ENCODE data around the gene SELENON.

Gene SELENON

DNA sequence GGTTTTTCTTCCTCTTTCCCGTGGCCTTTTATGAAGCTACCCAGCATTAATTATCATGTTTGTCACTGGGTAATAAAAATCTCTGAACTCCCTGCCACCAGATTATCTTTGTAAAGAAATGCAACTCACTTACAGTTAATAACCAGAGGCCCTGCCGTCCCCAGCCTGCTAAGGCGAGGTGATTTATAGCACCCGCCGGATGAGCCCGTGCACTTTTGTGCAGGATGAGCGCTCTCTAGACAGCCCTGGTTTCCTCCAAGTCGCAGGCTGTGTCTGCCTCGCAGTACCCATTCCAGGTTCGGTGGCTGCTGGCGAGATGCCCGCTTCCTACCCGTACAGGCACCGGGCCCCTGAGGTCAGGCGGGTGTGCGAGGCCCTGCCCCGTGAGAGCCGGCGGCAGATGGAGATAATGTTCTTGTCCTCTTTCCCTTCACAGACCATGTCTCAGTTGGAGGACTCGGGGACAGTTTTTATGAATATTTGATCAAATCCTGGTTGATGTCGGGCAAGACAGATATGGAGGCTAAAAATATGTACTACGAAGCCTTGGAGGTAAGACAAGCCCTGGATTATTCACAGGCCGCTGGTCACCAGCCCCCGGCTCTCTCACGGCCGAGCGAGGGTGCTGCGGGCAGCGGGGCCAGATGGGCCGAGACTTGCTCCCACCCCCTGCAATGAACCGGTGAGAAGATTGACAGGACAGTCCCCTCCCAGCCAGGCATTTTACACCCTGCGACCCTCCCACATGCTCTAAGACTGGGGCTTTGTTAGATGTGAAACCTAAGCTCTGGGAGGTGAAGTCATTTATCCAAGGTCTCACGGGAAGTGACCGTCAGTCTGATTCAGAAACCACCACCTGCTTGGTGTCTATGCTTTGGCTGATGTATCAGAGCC is 28.5 kb upstream of the SELENON start:
- no peak for DNase-seq

DNA sequence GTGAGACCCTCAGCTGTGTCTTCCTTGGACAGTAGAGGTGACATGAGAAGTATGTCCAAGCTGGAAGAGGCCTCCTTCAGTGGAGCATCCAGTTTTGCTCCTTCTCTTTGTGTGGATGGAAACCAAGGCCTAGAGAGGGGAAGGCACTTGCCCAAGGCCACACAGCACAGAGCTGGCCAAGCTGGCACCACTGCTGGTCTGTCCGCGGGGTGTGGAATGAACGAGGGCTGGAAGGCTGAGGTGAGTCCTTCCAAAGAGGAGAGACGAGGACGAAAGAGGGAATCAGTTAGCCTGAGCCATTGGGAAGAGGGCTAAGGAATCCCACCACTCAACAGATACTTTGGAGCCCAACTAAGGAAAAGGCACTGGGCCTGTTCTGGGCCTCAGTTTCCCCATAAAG is 27.8 kb upstream of the SELENON start:
- no peak for DNase-seq

DNA sequence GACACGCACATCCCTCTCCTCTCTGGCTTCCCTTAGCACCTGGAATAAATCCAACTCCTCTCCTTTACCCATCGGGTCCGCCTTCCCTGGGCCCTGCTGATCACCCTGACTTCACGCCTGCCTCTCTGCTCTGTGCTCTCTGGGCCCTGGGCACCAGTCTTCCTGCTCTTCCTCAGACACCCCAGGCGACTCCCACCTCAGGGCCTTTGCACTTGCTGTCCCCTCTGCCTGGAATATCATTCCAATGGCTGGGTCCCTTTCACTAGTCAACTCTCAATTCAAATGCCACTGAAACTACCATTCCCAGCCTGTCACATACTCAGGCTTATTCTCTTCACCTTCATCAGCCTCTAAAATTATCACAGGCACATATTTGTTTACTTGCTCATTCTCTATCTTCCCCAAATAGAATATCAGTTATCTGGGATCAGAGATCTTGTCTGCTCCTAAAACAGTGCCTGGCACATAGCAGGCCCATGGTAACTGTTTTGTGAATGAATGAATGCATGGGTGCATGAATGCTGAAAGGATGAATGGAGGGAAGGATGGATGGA is 27.2 kb upstream of the SELENON start:
- no peak for DNase-seq

DNA sequence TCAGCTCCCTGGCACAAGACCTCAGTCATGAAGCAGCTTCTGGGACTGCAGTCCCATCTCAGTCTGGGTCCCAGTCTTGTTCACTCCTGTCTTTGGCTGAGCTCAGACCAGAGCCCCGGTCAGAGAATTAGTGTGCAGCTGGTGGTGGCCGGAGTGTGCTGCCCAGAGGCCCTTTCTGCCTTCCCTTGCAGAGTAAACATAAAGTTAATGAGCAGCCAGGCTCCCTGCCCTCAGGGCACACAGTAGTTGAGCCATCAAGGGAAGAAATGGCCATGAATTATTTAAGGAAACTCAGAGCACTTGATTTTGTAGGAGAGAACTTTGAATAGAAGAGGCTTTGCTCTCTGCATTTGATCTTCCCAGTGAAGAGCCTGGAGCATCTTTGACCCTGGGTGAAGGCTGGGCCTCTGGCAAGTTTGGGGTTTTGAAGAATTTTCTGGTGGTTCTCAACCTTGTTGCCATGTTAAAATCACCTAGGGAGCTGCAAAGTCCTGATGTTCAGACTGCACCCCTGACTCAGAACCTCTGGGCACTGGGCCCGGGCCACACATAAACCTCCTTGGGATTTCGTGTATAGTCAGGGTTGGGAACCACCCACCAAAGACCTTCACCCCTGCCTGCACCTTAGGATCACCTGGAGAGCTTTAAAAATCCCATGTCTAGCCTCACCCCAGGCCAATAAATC is 26.4 kb upstream of the SELENON start:
- no peak for DNase-seq

DNA sequence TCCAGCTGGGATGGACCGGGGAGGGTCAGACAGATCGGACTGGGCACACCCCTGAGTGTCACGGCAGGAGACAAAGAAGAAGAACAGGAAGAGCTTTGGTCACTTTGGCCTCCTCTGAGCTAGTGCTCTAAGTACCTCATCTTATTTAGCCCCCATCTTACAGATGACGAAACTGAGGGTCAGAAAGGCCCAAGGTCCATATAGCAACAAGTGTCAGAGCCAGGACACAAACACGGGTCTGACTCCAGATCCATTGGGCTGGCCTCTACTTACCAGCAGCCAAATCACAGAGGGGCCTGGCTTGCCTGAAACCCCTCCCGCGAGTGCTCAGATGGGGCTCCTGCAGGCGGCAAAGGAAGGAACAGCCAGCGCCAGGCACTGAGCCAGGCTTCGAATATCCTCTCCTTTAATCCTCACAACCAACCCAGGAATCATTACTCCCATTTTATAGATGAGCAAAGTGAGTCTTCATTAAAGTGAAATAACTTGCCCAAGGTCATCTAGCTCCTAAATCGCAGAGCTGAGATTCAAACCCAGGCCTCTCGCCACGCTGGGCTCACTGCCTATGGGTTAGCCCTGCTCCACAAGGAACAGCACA is 25.7 kb upstream of the SELENON start:
- no peak for DNase-seq

DNA sequence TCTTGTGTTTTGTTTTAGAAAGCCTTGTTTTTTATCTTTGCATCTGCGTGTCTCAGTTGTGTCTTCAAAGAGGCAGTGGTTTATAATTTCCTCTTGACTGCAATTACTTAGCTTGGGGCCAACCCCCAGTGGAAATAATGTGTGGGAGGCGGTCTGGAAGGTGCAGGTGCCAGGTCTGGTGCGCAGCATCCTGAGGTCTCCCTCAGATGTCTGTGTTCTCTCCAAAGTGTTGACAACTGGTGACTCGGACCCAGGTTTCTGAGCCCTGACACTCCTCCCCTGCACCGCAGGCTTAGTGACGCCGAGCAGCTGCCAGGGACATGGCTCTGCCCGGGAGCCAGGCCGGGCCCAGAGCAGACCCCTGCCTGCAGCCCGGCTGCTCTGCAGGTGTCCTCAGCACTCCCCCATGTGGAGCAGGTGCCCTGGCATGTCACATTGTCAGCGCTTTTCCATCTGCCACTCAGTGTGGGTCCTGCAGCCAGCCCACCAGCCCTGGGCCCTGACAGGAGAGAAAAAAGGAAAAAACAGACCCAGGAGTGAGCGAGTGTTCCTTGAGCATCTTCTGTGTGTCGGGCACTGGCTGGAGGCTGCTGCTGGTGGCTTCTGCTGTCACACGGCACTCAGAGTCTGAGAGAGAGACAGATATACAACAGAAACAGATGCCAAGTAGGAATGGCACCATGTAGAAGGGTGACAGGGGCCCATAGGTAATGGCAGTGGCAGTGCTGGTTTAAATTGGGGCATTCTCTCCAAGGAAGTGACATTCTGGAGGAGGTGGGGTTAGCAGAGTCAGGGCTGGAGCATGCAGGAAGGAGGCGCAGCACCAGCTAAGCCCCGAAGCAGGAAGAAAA is 24.8 kb upstream of the SELENON start:
- DNase-seq = peak; percentile 71

DNA sequence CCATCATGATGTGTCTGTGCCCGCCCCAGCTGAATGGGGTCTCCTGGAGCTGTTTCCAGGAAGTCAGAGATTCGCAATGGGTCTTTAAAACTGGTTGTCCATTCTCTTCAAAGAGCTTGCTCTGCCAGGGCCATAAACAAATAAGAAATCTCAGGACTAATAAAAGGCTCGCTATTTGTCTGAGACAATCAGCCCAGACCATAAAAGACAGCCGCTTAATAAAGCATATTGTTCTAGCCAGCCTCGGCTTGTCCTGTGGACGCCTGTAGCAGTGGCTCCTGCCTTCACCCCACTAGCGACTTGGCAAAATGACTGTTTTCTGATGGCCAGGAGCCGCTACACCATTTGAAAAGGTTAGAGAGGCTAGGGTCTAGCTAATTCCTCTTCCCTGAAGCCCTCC is 20.6 kb upstream of the SELENON start:
- no peak for DNase-seq

DNA sequence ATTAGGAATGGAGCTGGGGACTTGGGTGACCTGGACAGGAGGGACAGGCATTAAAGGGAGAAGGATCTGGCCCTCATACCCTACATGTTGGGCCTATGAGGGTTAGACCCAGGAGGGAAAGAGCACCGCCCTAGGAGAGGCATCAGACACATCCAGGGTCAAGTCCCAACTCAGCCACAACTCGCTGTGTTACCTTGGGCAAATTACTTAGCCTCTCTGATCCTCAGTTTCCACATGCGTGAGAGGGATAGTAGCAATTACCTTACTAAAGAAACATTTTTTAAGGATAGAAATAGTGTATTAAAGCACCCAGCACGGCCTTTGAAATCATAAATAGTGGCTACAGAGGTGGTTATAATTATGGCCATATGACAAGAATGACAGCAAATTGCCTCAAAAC is 20.1 kb upstream of the SELENON start:
- no peak for DNase-seq

DNA sequence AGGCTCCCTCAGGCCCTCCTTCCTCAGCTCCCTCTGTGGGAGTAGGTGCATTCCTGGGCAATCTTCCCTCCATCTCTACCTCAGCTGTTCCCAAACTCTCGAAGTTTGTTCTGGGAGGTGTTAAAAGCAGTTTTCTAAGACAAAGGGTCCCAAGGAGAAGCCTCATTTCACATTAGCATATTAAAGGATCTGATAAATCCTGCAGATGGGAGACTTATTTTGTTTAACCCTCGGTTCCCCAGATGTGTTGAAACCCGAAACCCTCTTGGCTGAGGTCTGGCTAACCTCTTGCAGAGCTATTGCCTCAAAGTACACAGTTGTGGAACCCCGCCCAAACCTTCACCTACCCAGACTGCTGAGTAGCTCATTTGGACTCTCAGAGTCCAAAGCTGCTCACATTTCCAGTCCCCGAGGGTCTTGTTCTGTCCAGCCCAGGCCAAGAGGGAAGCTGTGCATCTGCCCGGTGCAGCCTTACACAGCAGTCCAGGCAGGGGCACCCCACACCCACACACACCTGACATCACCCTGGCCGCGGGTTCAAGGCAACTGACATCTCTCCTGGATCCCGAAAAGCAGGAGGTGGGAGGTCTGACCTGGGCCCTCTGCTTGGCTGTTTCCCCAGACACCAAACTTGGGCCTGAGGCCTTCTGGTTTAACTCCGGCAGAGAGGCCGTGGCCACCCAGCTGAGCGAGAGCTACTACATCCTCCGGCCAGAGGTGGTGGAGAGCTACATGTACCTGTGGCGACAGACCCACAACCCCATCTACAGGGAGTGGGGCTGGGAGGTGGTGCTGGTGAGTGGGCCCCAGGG is 19.5 kb upstream of the SELENON start:
- no peak for DNase-seq

DNA sequence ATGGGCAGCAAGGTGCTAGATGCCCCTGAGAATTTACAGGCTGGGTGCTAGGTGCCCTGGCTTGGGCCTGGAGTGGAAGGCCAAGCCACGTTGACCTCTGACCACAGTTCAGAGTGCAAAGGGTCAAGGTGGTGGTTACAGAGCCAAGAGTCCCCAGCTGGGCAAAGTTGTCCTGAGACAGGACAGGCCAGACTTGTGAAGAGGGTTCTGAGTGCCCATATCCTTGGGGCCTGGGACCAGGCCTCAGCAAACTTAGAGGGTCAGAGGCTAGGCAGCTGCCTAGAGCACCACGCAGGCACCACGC is 18.9 kb upstream of the SELENON start:
- DNase-seq = no peak

DNA sequence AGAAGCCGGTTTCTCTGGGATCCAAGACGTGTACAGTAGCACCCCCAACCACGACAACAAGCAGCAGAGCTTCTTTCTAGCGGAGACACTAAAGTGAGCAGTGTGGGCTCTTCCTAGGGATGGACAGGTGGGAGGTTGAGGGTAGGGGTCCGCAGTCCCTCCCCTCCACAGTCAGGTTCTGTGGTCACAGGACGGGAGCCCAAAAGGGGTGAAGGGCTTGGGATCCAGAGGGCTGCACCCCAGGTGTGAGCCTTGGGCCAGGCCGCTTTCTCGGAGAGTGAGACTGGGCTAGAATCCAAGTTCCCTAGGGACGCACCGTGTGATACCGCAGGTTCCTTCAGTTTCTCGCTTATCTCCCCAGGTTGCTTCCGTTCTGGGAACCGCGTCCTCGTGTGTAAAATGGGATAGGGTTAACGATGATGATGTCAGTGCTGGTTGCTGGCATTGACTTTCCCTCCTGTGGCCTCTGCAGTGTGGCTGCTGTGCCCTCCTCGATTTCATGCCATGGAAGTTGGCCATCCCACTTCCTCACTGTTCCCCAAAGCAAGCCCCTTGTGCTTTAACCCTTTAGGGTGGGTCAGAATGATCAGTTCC is 17.3 kb upstream of the SELENON start:
- no peak for DNase-seq

DNA sequence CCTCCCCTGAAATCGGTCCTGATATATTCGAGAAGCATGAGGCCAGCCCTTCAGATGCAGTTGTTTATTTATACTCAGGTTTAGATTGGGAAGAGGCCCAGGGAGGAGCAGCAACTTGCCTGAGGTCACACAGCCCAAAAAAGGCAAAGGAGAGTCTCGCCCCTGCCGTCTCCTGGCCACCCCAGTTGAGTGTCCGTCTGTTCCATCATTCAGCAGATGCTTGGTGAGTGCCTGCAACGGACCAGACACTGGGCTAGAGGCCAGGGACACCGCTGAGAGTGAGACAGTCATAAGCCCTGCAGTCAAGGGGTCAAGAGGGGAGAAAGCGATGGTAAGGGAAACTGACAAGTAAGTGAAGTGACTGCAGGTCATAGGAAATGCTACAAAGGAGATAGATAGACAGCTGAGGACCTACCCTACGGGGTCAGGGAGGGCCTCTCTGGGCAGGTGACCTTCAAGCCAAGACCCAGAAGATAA is 15.4 kb upstream of the SELENON start:
- DNase-seq = no peak

DNA sequence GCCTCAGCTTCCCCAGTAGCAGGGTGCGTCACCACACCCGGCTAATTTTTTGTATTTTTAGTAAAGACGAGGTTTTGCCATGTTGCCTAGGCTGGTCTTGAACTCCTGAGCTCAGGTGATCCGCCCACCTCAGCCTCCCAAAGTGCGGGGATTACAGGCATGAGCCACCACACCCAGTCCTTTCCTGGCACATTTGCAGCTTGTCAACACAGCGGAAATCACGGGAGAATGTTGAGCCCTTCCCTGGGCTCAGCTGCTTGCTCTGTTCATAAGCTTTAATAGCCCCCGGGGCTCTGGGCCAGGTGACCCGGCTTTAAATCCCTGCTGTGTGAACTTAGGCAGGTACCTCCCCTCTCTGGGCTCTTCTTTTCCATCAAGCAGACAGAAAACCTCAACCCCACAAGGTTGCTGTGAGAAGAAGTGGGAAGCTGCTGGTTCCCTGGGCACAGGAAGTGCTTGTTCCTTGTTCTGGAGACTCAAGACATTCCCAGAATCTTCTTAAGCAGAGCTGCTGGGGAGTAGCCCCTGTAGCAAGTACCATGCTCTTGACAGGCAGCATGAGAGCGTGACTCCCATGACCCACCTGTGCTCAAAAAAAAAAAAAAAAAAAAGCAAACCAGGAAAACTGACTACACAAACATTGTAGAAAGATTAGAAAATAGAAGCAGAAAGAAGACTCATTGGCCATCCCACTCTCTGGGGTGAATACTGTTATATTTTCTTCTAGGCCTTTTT is 14.5 kb upstream of the SELENON start:
- DNase-seq = no peak

DNA sequence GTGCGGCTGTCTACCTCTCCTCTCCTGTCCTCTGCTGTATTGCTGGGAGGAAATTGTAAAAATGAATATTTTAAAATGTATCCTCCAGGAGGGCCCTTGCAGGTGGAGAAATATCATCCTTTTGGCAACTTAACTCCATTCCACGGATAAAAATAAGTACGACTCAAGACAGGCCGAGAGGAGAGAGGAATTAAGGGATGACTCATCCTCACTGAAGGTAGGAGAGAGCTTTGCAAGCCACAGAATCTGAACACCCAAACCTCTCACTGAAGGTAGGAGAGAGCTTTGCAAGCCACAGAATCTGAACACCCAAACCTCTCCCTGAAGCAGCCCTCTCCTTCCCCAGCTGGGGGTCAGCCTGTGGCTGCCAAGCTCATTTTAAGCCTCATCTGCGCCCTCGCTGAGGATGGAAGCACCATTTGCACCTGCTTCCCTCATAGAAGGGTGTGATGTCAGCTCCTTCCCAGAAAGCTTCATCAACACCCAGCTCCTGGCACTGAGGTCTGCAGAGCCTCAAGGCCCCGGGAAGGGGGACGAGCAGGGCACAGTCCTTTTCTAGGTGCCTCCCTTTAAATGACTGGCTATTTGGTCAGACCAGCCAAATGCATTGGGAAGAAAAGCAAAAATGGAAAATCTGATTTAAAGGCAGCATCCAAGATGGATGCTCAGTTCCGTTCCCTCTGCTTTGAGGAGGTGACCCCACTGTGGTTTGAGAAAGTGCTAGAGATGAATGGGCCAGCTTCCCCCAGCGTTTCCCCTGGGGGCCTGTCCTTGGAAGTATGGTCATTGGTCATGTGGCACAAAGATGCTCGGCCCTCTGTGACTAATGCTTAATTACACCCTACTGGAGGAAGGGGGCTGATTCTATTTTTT is 12.9 kb upstream of the SELENON start:
- no peak for DNase-seq

DNA sequence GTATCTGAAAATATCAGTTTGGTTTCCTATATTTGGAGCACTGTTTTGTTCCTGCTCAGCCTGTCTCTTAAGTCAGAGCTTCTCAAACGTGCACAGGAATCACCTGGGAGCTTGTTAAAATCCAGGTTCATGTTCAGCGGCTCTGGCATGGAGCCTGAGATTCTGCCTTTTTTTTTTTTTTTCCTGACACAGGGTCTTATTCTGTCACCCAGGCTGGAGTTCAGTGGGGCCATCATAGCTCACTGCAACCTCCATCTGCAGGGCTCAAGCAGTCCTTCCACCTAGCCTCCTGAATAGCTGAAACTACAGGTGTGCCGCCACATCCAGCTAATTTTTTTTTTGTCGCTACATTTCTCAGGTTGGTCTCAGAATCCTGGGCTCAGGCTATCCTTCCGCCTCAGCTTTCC is 12.2 kb upstream of the SELENON start:
- no peak for DNase-seq

DNA sequence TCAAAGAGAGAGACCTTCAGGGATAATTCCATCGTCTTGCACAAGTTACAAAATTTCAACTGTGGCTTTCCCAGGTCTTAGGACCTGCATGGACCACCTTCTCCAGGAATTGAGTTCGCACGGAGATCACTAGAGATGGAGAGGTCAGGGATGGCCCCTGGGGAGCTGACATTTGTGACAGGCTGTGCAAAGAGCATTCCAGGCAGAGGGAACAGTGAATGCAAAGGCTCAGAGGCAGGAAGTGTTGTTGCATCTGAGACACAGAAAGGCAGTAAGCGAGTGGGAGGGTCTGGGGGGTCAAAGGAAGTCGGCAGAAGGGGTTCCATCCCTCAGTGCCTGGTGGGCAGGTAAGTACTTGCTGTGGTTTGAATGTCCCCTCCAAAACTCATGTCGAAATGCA is 9.5 kb upstream of the SELENON start:
- DNase-seq = no peak

DNA sequence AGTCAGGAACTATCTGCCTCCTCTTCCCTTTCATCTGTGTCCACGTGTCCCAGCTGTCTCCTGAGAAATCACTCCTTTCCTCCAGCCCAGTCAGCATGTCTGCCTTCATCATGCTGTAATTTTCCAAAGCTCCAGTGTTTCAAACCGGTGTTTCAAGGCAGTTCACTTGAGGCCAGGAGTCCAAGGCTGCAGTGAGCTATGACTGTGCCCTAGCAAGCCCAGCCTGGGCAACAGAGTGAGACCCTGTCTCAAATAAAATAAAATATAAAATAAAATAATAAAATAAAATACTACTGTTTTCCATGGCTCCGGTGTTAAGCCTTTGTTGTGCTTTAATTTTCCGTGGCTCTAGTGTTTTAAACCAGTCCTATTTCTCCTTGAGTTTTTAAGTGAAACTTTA is 7.9 kb upstream of the SELENON start:
- DNase-seq = no peak

DNA sequence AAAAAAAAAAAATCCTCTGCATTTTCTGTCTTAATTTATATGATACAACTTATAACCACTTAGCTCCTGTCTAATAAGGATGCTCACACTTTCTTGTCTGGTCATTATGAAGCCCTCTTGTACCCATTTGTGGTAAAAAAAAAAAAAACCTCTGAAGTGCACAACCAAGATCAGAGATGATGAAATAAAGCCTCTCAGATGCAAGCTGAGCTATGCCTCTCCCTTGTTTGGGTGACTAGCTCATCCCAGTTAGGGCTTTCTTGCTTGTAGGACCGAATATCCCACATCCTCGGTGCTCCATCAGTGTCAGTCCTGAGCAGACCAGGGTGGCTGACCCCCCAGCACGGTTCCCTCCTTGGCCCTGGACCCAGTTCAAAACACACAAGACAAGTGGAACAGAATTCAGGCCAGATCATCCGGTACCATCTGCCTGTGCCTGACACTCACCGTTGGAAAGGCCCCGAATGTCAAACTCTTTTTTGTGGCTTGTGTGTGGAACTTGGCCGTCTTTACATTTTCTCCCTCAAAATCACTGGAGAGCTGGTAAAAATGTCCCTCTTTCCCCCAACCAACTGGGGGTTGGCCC is 6.3 kb upstream of the SELENON start:
- no peak for DNase-seq

DNA sequence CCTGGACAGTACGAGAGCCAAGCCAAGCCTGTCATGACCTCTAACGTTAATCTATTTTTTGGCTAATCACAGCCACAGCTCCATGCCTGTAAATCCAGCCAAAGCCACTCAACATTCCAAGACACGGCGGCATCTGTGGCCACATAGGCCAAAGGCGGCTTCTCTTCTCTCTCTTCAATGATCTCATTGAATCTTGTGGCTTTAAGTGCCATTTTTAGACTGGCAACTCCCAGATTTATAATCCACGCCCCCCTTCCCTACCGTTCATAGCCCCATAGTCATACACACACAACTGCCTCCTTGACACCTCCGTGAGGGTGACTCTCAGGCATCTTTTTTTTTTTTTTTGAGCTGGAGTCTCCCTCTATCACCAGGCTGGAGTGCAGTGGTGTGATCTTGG is 5.7 kb upstream of the SELENON start:
- no peak for DNase-seq
